CD14-positive monocyte (primary cell): ENCODE measurements around the gene NEK6. TPM values are rescaled to one million over a fixed set of nuclear protein-coding genes. Genes with fewer than 3 reads are reported as not detected.

ENCODE experiments used
- DNase-seq, 3 donors: peaks; one replicate each; pipeline ENCODE4 v3.0.0-alpha.2; 2011 to 2022
- H2AFZ ChIP-seq: 2 replicates; pipeline ENCODE4 v1.6.0; 2012; ENCODE audit warnings: mild to moderate bottlenecking, low read depth, low read length, inconsistent platforms; ENCODE audit not compliant: insufficient read depth, poor library complexity, severe bottlenecking
- H3K27ac ChIP-seq, 2 donors: 1 replicate in 1 of 2; 2 replicates in 1 of 2; pipeline ENCODE4 v1.5.1; 2012 to 2013; ENCODE audit warnings: low read length in 2 of 2, control low read depth in 1 of 2, inconsistent platforms in 1 of 2, low read depth in 1 of 2, mild to moderate bottlenecking in 1 of 2
- H3K27me3 ChIP-seq, 2 donors: one replicate each; pipeline versions ENCODE4 v1.6.0 to v1.6.1; 2011 to 2013; ENCODE audit warnings: low read length in 2 of 2; ENCODE audit not compliant: control insufficient read depth in 2 of 2, insufficient read depth in 2 of 2
- H3K36me3 ChIP-seq, 2 donors: replicated peaks in 1 of 2; 1 replicate in 1 of 2; 2 replicates in 1 of 2; pipeline versions ENCODE4 v1.5.1 to v1.6.1; 2012 to 2013; ENCODE audit warnings: low read length in 2 of 2, control low read depth in 1 of 2, inconsistent platforms in 1 of 2, mild to moderate bottlenecking in 1 of 2; ENCODE audit not compliant: insufficient read depth in 2 of 2, control insufficient read depth in 1 of 2
- H3K4me1 ChIP-seq, 2 donors: 1 replicate in 1 of 2; 2 replicates in 1 of 2; pipeline versions ENCODE4 v1.5.1 to v1.6.1; 2012 to 2013; ENCODE audit warnings: low read length in 2 of 2, control low read depth in 1 of 2, inconsistent platforms in 1 of 2, mild to moderate bottlenecking in 1 of 2, moderate library complexity in 1 of 2; ENCODE audit not compliant: insufficient read depth in 2 of 2, control insufficient read depth in 1 of 2
- H3K4me2 ChIP-seq: replicated peaks from 2 replicates; pipeline ENCODE3; 2012; ENCODE audit warnings: low read length, moderate library complexity, mild to moderate bottlenecking; ENCODE audit not compliant: poor library complexity, severe bottlenecking; ENCODE audit errors: extremely low read depth
- H3K4me3 ChIP-seq, 3 experiments: fragments of 200-600 bp in 1 of 3; sonication (generic) in 1 of 3; replicated peaks in 1 of 3; 1 replicate in 2 of 3; 2 replicates in 1 of 3; pipeline ENCODE4 v1.5.1; 2011 to 2013; ENCODE audit warnings: low read length in 3 of 3, mild to moderate bottlenecking in 3 of 3, control low read depth in 2 of 3, low read depth in 2 of 3, inconsistent platforms in 1 of 3, moderate library complexity in 1 of 3
- H3K79me2 ChIP-seq: 2 replicates; pipeline ENCODE4 v1.6.0; 2012; ENCODE audit warnings: mild to moderate bottlenecking, control low read depth, inconsistent platforms, low read length, moderate library complexity; ENCODE audit not compliant: insufficient read depth
- H3K9ac ChIP-seq: 2 replicates; pipeline ENCODE4 v1.6.0; 2017; ENCODE audit warnings: low read length, mild to moderate bottlenecking; ENCODE audit not compliant: insufficient read depth, poor library complexity, severe bottlenecking
- H3K9me3 ChIP-seq, 2 donors: replicated peaks in 1 of 2; 1 replicate in 1 of 2; 2 replicates in 1 of 2; pipeline versions ENCODE4 v1.5.1 to v1.6.1; 2012 to 2013; ENCODE audit warnings: low read length in 2 of 2, control low read depth in 1 of 2; ENCODE audit not compliant: control insufficient read depth in 1 of 2, insufficient read depth in 1 of 2
- H4K20me1 ChIP-seq: 2 replicates; pipeline ENCODE4 v1.6.0; 2012; ENCODE audit warnings: mild to moderate bottlenecking, low read length, control low read depth, moderate library complexity; ENCODE audit not compliant: insufficient read depth
- H3K27ac Mint-ChIP-seq, 7 donors: one replicate each; pipeline ENCODE4 v1.8.0; 2020; ENCODE audit warnings: mild to moderate bottlenecking in 7 of 7, mixed read lengths in 7 of 7, moderate library complexity in 6 of 7, inconsistent platforms in 2 of 7
- H3K27me3 Mint-ChIP-seq, 3 donors: one replicate each; pipeline ENCODE4 v1.8.0; 2021 to 2022; ENCODE audit warnings: low read depth in 3 of 3, mild to moderate bottlenecking in 3 of 3, mixed read lengths in 3 of 3, moderate library complexity in 3 of 3, inconsistent platforms in 1 of 3
- H3K36me3 Mint-ChIP-seq, 2 donors: one replicate each; pipeline ENCODE4 v1.8.0; 2020; ENCODE audit warnings: mixed read lengths in 2 of 2, inconsistent platforms in 1 of 2, mild to moderate bottlenecking in 1 of 2
- H3K4me1 Mint-ChIP-seq: one replicate; pipeline ENCODE4 v1.8.0; 2020; ENCODE audit warnings: mild to moderate bottlenecking, mixed read lengths
- H3K4me3 Mint-ChIP-seq, 2 donors: one replicate each; pipeline ENCODE4 v1.8.0; 2020; ENCODE audit warnings: mild to moderate bottlenecking in 2 of 2, mixed read lengths in 2 of 2, moderate library complexity in 1 of 2
- H3K9me3 Mint-ChIP-seq, 7 donors: one replicate each; pipeline ENCODE4 v1.8.0; 2020 to 2022; ENCODE audit warnings: mixed read lengths in 7 of 7, mild to moderate bottlenecking in 6 of 7, moderate library complexity in 6 of 7, inconsistent platforms in 2 of 7
- WGBS: methylation state at CpG from one replicate; pipeline ENCODE4 v1.1.5; 2013; ENCODE audit warnings: missing lambda C conversion rate; ENCODE audit not compliant: insufficient coverage; 5-methylcytosine and 5-hydroxymethylcytosine counted together
- intact Hi-C, 2 donors: fragments of 100-400 bp; cut with micrococcal nuclease; formaldehyde crosslinking; loops; one replicate each; pipeline versions ENCODE4 v1.15.0 to v1.15.1; 2023
- polyA plus RNA-seq, 3 donors: library from polyadenylated mRNA; depleted of rRNA in 1 of 3; unstranded in 2 of 3; stranded (reverse) in 1 of 3; fragments of 300-500 nt in 2 of 3; fragments of >200 nt in 1 of 3; fragmentation: Illumina TruSeq in 2 of 3; gene quantifications; 1 replicate in 2 of 3; 2 replicates in 1 of 3; pipeline ENCODE4 v1.2.3, GENCODE V29; 2012 to 2021
- TF ChIP-seq, protein P1 (sequence below): fragments of 200-600 bp; IDR thresholded peaks from one replicate; pipeline ENCODE4 v1.8.0; 2022; ENCODE audit warnings: antibody characterized with exemption, mild to moderate bottlenecking

NEK6 gene
- polyA plus RNA-seq, 3 donors, result 26.1 to 46.0 (median 35.8) TPM

DNA sequence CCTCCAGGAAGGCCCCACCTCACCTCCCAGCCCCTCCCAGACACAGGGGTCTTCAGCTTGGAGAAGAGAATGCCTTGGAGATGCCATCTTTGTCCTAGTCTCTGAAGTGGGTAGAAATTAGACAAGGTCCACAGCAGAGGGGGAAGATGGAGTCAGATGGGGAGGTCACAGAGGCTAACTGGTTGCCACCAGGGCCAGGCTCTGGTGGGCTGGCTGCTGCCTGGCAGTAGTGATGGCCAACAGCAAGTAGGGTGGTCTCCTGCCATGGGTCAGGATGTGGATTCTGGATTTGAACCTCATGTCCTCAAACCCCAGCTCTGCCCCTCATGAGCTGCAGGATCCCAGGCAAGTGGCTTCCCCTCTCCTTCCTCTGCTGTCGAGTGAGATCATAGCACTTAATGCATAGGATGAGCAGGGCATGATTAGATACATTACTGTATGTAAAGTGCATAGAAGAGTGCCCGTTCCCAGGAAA, 38.7 kb upstream of the NEK6 start:
- Histone ChIP-seq H3K4me3 (peak overlapping the region in 1 of 3 experiments; percentile 27), H3K27ac (peak overlapping the region; percentile 97), H3K4me2 (peak overlapping the region; percentile 63), H3K27me3 (no peaks in the 10 kb centered on the region), H2AFZ (no peak overlapping the region), H3K79me2 (peaks cover 14% of the 10 kb centered on the region), H3K36me3 (no peaks in the 10 kb centered on the region), H4K20me1 (no peaks in the 10 kb centered on the region), H3K4me1 (peaks cover 100% of the 10 kb centered on the region in 2 donors), H3K9ac (peak overlapping the region; percentile 60), H3K9me3 (no peaks in the 10 kb centered on the region)
- DNase-seq, result peak; percentile 51 to 66 (median 56)
- H3K4me1 Mint-ChIP-seq, result peaks cover 98% of the 10 kb centered on the region
- H3K9me3 Mint-ChIP-seq, result no peaks in the 10 kb centered on the region
- intact Hi-C loops, result loop anchor here (1.0 to 5.0 kb wide), 2 partner anchors 38 to 42 kb away; partner anchors contain the start of gene NEK6 (in 1 of the 2)
- no CpG with 5 or more reads among the region's 2 CpGs for WGBS
- no peaks in the 10 kb centered on the region for H3K27me3 Mint-ChIP-seq
- peak overlapping the region; percentile 97 to 100 (median 99) for H3K27ac Mint-ChIP-seq
- H3K36me3 Mint-ChIP-seq, result peaks cover 0 to 5% of the 10 kb centered on the region in 2 donors
- peak overlapping the region; percentile 20 to 46 for H3K4me3 Mint-ChIP-seq
- TF ChIP-seq, protein P1, sequence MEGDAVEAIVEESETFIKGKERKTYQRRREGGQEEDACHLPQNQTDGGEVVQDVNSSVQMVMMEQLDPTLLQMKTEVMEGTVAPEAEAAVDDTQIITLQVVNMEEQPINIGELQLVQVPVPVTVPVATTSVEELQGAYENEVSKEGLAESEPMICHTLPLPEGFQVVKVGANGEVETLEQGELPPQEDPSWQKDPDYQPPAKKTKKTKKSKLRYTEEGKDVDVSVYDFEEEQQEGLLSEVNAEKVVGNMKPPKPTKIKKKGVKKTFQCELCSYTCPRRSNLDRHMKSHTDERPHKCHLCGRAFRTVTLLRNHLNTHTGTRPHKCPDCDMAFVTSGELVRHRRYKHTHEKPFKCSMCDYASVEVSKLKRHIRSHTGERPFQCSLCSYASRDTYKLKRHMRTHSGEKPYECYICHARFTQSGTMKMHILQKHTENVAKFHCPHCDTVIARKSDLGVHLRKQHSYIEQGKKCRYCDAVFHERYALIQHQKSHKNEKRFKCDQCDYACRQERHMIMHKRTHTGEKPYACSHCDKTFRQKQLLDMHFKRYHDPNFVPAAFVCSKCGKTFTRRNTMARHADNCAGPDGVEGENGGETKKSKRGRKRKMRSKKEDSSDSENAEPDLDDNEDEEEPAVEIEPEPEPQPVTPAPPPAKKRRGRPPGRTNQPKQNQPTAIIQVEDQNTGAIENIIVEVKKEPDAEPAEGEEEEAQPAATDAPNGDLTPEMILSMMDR, result no peak

GRCh38 chr9:124220946-124221451, 36.8 kb upstream of the NEK6 start:
- peak overlapping the region in 1 of 2 donors; percentile 81 for H3K4me3 Mint-ChIP-seq
- H3K4me1 ChIP-seq, result peaks cover 100% of the 10 kb centered on the region in 2 donors
- H3K27me3 Mint-ChIP-seq, result no peaks in the 10 kb centered on the region
- H3K4me3 ChIP-seq, result peak overlapping the region in 1 of 3 experiments; percentile 58
- H3K79me2 ChIP-seq, result peaks cover 14% of the 10 kb centered on the region
- H3K9ac ChIP-seq, result peak overlapping the region; percentile 49
- no peaks in the 10 kb centered on the region for H3K36me3 ChIP-seq
- peak overlapping the region; percentile 98 to 100 (median 99) for H3K27ac Mint-ChIP-seq
- TF ChIP-seq, protein P1, result no peak
- H3K4me1 Mint-ChIP-seq, result peaks cover 98% of the 10 kb centered on the region
- peaks cover 0 to 2% (median 0%) of the 10 kb centered on the region in 7 donors for H3K9me3 Mint-ChIP-seq
- peak overlapping the region; percentile 63 for H3K4me2 ChIP-seq
- peak overlapping the region; percentile 97 for H3K27ac ChIP-seq
- H4K20me1 ChIP-seq, result no peaks in the 10 kb centered on the region
- H3K27me3 ChIP-seq, result no peaks in the 10 kb centered on the region
- intact Hi-C loops, result no loop called here
- no peaks in the 10 kb centered on the region for H3K9me3 ChIP-seq
- H3K36me3 Mint-ChIP-seq, result peaks cover 0 to 5% of the 10 kb centered on the region in 2 donors
- WGBS, result no CpG with 5 or more reads among the region's 6 CpGs
- no peak overlapping the region for H2AFZ ChIP-seq
- no peak for DNase-seq
